WTC11 (cell line): ENCODE measurements around the gene SERBP1. TPM values are rescaled to one million over a fixed set of nuclear protein-coding genes. Genes with fewer than 3 reads are reported as not detected.

ENCODE experiments used
- ATAC-seq: fragments of 200-7000 bp; cut with Tn5 transposase; 2 replicates; pipeline ENCODE4 v1.10.0; 2021; ENCODE audit warnings: mild to moderate bottlenecking, moderate library complexity
- CTCF ChIA-PET: fragments of 300-600 bp; sonication (Branson Sonifier 250); formaldehyde crosslinking; loops from one replicate; lab custom pipeline; 2021; ENCODE audit warnings: antibody characterized with exemption; lab: Charles Lee
- POLR2A ChIA-PET: fragments of 350-600 bp; sonication (Branson Sonifier 250); formaldehyde crosslinking; loops from one replicate; lab custom pipeline; 2021; ENCODE audit warnings: antibody characterized with exemption; lab: Charles Lee
- DNase-seq: peaks from one replicate; pipeline ENCODE4 v3.0.0; 2021; ENCODE audit warnings: low spot score
- H3K27ac Mint-ChIP-seq: 2 replicates; pipeline ENCODE4 v1.8.0; 2021; ENCODE audit warnings: mixed read lengths
- H3K27me3 Mint-ChIP-seq: 2 replicates; pipeline ENCODE4 v1.8.0; 2021; ENCODE audit warnings: low read depth, mild to moderate bottlenecking, moderate library complexity, mixed read lengths
- H3K36me3 Mint-ChIP-seq: 2 replicates; pipeline ENCODE4 v1.8.0; 2021; ENCODE audit warnings: mixed read lengths
- H3K4me1 Mint-ChIP-seq: 2 replicates; pipeline ENCODE4 v1.8.0; 2022; ENCODE audit warnings: mixed read lengths
- H3K4me3 Mint-ChIP-seq: 2 replicates; pipeline ENCODE4 v1.8.0; 2021; ENCODE audit warnings: mild to moderate bottlenecking, moderate library complexity, mixed read lengths
- H3K9me3 Mint-ChIP-seq: 2 replicates; pipeline ENCODE4 v1.8.0; 2021; ENCODE audit warnings: mixed read lengths
- CREB1 ChIP-seq: sonication (generic); formaldehyde crosslinking; IDR thresholded peaks from 2 replicates; pipeline ENCODE4 v1.8.0; 2023; ENCODE audit warnings: mild to moderate bottlenecking, missing genetic modification reagents
- EMX1 ChIP-seq: fragments of 250-450 bp; sonication (Bioruptor Pico); IDR thresholded peaks from 2 replicates; pipeline ENCODE4 v1.8.0; 2021; ENCODE audit warnings: mild to moderate bottlenecking
- ESRRA ChIP-seq: sonication (generic); formaldehyde crosslinking; IDR thresholded peaks from 2 replicates; pipeline ENCODE4 v1.8.1; 2022; ENCODE audit warnings: mild to moderate bottlenecking, missing genetic modification reagents, borderline replicate concordance
- ETV6 ChIP-seq: sonication (generic); formaldehyde crosslinking; IDR thresholded peaks from 2 replicates; pipeline ENCODE4 v1.8.1; 2022; ENCODE audit warnings: mild to moderate bottlenecking, missing genetic modification reagents
- JAZF1 ChIP-seq: fragments of 250-450 bp; sonication (Bioruptor Pico); IDR thresholded peaks from 2 replicates; pipeline ENCODE4 v1.9.0; 2021; ENCODE audit warnings: moderate library complexity, mild to moderate bottlenecking, inconsistent platforms
- KAT7 ChIP-seq: sonication (generic); formaldehyde crosslinking; IDR thresholded peaks from 2 replicates; pipeline ENCODE4 v1.8.1; 2023; ENCODE audit warnings: missing genetic modification reagents, mild to moderate bottlenecking, borderline replicate concordance
- MXD4 ChIP-seq: fragments of 250-450 bp; sonication (Bioruptor Pico); IDR thresholded peaks from 2 replicates; pipeline ENCODE4 v1.8.0; 2021; ENCODE audit warnings: mild to moderate bottlenecking, moderate library complexity, borderline replicate concordance
- PRRX2 ChIP-seq: fragments of 250-450 bp; sonication (Bioruptor Pico); IDR thresholded peaks from 2 replicates; pipeline ENCODE4 v1.8.0; 2021; ENCODE audit warnings: mild to moderate bottlenecking
- SMAD3 ChIP-seq: sonication (generic); formaldehyde crosslinking; IDR thresholded peaks from 2 replicates; pipeline ENCODE4 v1.8.0; 2022; ENCODE audit warnings: missing genetic modification reagents, mild to moderate bottlenecking, borderline replicate concordance
- SOX15 ChIP-seq: fragments of 250-450 bp; sonication (Bioruptor Pico); IDR thresholded peaks from 2 replicates; pipeline ENCODE4 v1.9.0; 2021; ENCODE audit warnings: mild to moderate bottlenecking
- ZNF232 ChIP-seq: sonication (generic); formaldehyde crosslinking; IDR thresholded peaks from 2 replicates; pipeline ENCODE4 v1.8.0; 2022; ENCODE audit warnings: mild to moderate bottlenecking, missing genetic modification reagents
- total RNA-seq: library from RNA; stranded (reverse); gene quantifications from 3 replicates; pipeline ENCODE4 v1.2.3, GENCODE V29; 2021
- TF ChIP-seq, protein P1 (sequence below): sonication (generic); formaldehyde crosslinking; IDR thresholded peaks from 2 replicates; pipeline ENCODE4 v1.8.1; 2023; ENCODE audit warnings: mild to moderate bottlenecking, missing genetic modification reagents
- TF ChIP-seq, protein P2 (sequence below): sonication (generic); formaldehyde crosslinking; IDR thresholded peaks from 2 replicates; pipeline ENCODE4 v1.8.0; 2022; ENCODE audit warnings: mild to moderate bottlenecking, missing genetic modification reagents
- TF ChIP-seq, protein P3 (sequence below): sonication (generic); formaldehyde crosslinking; IDR thresholded peaks from 2 replicates; pipeline ENCODE4 v1.8.1; 2022; ENCODE audit warnings: mild to moderate bottlenecking, moderate library complexity, missing genetic modification reagents
- TF ChIP-seq, protein P4 (sequence below): sonication (generic); formaldehyde crosslinking; IDR thresholded peaks from 2 replicates; pipeline ENCODE4 v1.8.1; 2022; ENCODE audit warnings: mild to moderate bottlenecking, missing genetic modification reagents, moderate library complexity, borderline replicate concordance
- TF ChIP-seq, protein P5 (sequence below): fragments of 250-450 bp; sonication (Bioruptor Pico); IDR thresholded peaks from 2 replicates; pipeline ENCODE4 v1.9.0; 2021; ENCODE audit warnings: mild to moderate bottlenecking
- TF ChIP-seq, protein P6 (sequence below): sonication (generic); formaldehyde crosslinking; IDR thresholded peaks from 2 replicates; pipeline ENCODE4 v1.8.0; 2022; ENCODE audit warnings: mild to moderate bottlenecking, missing genetic modification reagents
- TF ChIP-seq, protein P7 (sequence below): sonication (generic); formaldehyde crosslinking; IDR thresholded peaks from 2 replicates; pipeline ENCODE4 v1.8.0; 2022; ENCODE audit warnings: mild to moderate bottlenecking, missing genetic modification reagents
- TF ChIP-seq, protein P8 (sequence below): fragments of 250-450 bp; sonication (Bioruptor Pico); IDR thresholded peaks from 2 replicates; pipeline ENCODE4 v1.8.0; 2021; ENCODE audit warnings: mild to moderate bottlenecking

Gene SERBP1
- total RNA-seq, 1 experiment from 2014 or later, result 543 TPM

DNA sequence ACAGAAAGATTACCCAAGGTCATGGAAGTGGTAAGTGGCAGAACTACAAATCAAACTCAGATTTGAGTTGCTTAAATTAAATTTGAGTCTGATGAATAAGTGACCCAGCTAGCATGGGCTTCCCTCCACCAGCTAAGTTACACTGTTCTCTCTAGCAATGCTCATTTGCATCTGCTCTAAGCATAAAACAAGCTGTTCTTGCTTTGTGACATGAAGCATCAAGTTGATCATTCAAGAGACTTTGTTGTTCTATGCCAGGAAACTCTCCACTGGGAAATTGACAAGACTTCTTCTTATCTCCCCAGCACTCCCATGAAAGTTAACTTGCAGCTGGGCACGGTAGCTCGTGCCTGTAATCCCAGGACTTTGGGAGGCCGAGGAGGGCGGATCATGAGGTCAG lies 49.0 kb downstream of the SERBP1 start:
- CTCF ChIA-PET, result interaction anchor here (1.7 kb wide), 1 partner anchor 119 kb away, joined by 6 read pairs; no protein-coding TSS in a partner anchor
- ATAC-seq (no peak), DNase-seq (no peak)
- POLR2A ChIA-PET, result no interaction called here
- Mint-ChIP-seq H3K27ac (no peak overlapping the region), H3K27me3 (peaks cover under 1% of the 10 kb centered on the region; the same call in 1 of the 2 replicates), H3K9me3 (peaks cover 51% of the 10 kb centered on the region), H3K36me3 (peaks cover 52% of the 10 kb centered on the region), H3K4me1 (peaks cover 19% of the 10 kb centered on the region)
- TF ChIP-seq, protein P1, sequence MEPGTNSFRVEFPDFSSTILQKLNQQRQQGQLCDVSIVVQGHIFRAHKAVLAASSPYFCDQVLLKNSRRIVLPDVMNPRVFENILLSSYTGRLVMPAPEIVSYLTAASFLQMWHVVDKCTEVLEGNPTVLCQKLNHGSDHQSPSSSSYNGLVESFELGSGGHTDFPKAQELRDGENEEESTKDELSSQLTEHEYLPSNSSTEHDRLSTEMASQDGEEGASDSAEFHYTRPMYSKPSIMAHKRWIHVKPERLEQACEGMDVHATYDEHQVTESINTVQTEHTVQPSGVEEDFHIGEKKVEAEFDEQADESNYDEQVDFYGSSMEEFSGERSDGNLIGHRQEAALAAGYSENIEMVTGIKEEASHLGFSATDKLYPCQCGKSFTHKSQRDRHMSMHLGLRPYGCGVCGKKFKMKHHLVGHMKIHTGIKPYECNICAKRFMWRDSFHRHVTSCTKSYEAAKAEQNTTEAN (CRISPR knock-in tag), result no peak
- TF ChIP-seq ESRRA (CRISPR knock-in tag) (no peak), SOX15 (no peak), MXD4 (CRISPR knock-in tag) (no peak), ZNF232 (CRISPR knock-in tag) (no peak), SMAD3 (CRISPR knock-in tag) (no peak), CREB1 (CRISPR knock-in tag) (no peak), PRRX2 (CRISPR knock-in tag) (no peak)
- TF ChIP-seq, protein P2, sequence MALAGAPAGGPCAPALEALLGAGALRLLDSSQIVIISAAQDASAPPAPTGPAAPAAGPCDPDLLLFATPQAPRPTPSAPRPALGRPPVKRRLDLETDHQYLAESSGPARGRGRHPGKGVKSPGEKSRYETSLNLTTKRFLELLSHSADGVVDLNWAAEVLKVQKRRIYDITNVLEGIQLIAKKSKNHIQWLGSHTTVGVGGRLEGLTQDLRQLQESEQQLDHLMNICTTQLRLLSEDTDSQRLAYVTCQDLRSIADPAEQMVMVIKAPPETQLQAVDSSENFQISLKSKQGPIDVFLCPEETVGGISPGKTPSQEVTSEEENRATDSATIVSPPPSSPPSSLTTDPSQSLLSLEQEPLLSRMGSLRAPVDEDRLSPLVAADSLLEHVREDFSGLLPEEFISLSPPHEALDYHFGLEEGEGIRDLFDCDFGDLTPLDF (CRISPR knock-in tag), result no peak
- TF ChIP-seq, protein P3, sequence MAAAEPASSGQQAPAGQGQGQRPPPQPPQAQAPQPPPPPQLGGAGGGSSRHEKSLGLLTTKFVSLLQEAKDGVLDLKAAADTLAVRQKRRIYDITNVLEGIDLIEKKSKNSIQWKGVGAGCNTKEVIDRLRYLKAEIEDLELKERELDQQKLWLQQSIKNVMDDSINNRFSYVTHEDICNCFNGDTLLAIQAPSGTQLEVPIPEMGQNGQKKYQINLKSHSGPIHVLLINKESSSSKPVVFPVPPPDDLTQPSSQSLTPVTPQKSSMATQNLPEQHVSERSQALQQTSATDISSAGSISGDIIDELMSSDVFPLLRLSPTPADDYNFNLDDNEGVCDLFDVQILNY (CRISPR knock-in tag), result no peak
- TF ChIP-seq, all 79 proteins: peak for 0
- no peak overlapping the region for H3K4me3 Mint-ChIP-seq

DNA sequence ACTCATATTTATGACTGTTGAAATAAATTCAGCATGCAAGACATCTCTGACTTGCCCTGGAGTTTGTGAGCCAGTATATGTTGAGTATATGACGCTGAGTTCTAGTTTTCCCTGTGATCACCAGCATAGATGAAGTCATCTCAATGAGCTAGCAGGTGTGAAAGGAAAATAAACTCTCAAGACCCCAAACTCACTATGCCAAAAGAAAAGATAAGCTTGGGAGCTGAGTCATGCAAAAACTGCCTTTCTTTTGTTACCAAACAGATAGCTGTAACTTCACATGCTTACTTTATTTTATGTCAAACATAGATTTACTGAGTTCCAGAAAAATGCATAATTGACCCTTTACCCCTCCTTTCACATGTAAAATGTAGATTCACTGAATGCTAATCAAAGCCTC lies 52.9 kb downstream of the SERBP1 start:
- no peaks in the 10 kb centered on the region for H3K27me3 Mint-ChIP-seq
- TF ChIP-seq EMX1 (CRISPR knock-in tag) (no peak), ZNF232 (CRISPR knock-in tag) (0 out of 2 replicates have a peak, but pooled peaks have one; percentile 29)
- TF ChIP-seq, all 79 proteins: peak for 1
- Mint-ChIP-seq H3K27ac (no peak overlapping the region), H3K9me3 (peaks cover 15% of the 10 kb centered on the region), H3K36me3 (peaks cover 15% of the 10 kb centered on the region), H3K4me1 (peaks cover 22% of the 10 kb centered on the region), H3K4me3 (no peak overlapping the region)
- CTCF ChIA-PET, result interaction anchor here (1.6 kb wide), 1 partner anchor 123 kb away, joined by 5 read pairs; no protein-coding TSS in a partner anchor
- no peak for DNase-seq
- POLR2A ChIA-PET, result no interaction called here
- no peak for ATAC-seq

DNA sequence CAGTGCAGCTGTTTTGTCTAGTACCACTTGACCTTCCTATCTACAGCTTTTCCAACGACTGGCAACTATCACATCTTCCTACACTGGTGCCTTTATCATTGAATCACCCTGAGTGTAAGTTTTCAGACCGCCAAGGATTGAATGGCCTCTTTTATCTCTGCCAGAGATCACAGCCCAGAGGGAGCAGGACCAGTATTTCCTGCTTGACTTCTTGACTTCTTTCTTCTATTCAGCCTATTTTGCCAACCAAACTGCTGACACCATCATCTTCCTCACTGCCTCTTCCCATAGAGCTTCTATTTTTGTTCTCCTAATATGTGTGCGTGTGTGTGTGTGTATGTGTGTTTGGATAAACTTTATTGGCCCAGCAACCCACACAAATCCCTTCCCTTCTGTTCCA lies 53.8 kb downstream of the SERBP1 start:
- Mint-ChIP-seq H3K4me3 (no peak overlapping the region), H3K27ac (no peak overlapping the region), H3K27me3 (no peaks in the 10 kb centered on the region), H3K9me3 (peaks cover 11% of the 10 kb centered on the region), H3K36me3 (peaks cover 11% of the 10 kb centered on the region), H3K4me1 (peaks cover 30% of the 10 kb centered on the region)
- CTCF ChIA-PET, result no interaction called here
- peak; percentile 38; the same call in 1 of the 2 replicates for ATAC-seq
- DNase-seq, result no peak
- POLR2A ChIA-PET, result no interaction called here
- TF ChIP-seq KAT7 (CRISPR knock-in tag) (no peak), ETV6 (no peak), JAZF1 (CRISPR knock-in tag) (no peak)
- TF ChIP-seq, protein P4, sequence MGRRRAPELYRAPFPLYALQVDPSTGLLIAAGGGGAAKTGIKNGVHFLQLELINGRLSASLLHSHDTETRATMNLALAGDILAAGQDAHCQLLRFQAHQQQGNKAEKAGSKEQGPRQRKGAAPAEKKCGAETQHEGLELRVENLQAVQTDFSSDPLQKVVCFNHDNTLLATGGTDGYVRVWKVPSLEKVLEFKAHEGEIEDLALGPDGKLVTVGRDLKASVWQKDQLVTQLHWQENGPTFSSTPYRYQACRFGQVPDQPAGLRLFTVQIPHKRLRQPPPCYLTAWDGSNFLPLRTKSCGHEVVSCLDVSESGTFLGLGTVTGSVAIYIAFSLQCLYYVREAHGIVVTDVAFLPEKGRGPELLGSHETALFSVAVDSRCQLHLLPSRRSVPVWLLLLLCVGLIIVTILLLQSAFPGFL (CRISPR knock-in tag), result no peak
- TF ChIP-seq, protein P3 (CRISPR knock-in tag), result no peak
- TF ChIP-seq, protein P5, sequence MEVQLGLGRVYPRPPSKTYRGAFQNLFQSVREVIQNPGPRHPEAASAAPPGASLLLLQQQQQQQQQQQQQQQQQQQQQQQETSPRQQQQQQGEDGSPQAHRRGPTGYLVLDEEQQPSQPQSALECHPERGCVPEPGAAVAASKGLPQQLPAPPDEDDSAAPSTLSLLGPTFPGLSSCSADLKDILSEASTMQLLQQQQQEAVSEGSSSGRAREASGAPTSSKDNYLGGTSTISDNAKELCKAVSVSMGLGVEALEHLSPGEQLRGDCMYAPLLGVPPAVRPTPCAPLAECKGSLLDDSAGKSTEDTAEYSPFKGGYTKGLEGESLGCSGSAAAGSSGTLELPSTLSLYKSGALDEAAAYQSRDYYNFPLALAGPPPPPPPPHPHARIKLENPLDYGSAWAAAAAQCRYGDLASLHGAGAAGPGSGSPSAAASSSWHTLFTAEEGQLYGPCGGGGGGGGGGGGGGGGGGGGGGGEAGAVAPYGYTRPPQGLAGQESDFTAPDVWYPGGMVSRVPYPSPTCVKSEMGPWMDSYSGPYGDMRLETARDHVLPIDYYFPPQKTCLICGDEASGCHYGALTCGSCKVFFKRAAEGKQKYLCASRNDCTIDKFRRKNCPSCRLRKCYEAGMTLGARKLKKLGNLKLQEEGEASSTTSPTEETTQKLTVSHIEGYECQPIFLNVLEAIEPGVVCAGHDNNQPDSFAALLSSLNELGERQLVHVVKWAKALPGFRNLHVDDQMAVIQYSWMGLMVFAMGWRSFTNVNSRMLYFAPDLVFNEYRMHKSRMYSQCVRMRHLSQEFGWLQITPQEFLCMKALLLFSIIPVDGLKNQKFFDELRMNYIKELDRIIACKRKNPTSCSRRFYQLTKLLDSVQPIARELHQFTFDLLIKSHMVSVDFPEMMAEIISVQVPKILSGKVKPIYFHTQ (CRISPR knock-in tag), result no peak
- TF ChIP-seq, protein P6, sequence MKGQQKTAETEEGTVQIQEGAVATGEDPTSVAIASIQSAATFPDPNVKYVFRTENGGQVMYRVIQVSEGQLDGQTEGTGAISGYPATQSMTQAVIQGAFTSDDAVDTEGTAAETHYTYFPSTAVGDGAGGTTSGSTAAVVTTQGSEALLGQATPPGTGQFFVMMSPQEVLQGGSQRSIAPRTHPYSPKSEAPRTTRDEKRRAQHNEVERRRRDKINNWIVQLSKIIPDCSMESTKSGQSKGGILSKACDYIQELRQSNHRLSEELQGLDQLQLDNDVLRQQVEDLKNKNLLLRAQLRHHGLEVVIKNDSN (CRISPR knock-in tag), result no peak
- TF ChIP-seq, protein P7, sequence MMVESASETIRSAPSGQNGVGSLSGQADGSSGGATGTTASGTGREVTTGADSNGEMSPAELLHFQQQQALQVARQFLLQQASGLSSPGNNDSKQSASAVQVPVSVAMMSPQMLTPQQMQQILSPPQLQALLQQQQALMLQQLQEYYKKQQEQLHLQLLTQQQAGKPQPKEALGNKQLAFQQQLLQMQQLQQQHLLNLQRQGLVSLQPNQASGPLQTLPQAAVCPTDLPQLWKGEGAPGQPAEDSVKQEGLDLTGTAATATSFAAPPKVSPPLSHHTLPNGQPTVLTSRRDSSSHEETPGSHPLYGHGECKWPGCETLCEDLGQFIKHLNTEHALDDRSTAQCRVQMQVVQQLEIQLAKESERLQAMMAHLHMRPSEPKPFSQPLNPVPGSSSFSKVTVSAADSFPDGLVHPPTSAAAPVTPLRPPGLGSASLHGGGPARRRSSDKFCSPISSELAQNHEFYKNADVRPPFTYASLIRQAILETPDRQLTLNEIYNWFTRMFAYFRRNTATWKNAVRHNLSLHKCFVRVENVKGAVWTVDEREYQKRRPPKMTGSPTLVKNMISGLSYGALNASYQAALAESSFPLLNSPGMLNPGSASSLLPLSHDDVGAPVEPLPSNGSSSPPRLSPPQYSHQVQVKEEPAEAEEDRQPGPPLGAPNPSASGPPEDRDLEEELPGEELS (CRISPR knock-in tag), result no peak
- TF ChIP-seq, protein P8, sequence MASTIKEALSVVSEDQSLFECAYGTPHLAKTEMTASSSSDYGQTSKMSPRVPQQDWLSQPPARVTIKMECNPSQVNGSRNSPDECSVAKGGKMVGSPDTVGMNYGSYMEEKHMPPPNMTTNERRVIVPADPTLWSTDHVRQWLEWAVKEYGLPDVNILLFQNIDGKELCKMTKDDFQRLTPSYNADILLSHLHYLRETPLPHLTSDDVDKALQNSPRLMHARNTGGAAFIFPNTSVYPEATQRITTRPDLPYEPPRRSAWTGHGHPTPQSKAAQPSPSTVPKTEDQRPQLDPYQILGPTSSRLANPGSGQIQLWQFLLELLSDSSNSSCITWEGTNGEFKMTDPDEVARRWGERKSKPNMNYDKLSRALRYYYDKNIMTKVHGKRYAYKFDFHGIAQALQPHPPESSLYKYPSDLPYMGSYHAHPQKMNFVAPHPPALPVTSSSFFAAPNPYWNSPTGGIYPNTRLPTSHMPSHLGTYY (CRISPR knock-in tag), result no peak
